DMS114 treated with DMSO at 0.1 percent for 48 hours (cell line): ENCODE measurements around the gene MIF4GD.
A peak's percentile ranks its signal among the peaks of the same experiment; 100 is the strongest.

Experiments used
- DNase-seq: peaks from one replicate; lab custom pipeline; 2025; ENCODE audit not compliant: unreplicated experiment; lab: John Stamatoyannopoulos, UW

The MIF4GD gene

GRCh38 chr17:75238684-75239191, 32.3 kb downstream of the MIF4GD start:
- DNase-seq, result peak; percentile 27

GRCh38 chr17:75238020-75238580, 32.9 kb downstream of the MIF4GD start:
- no peak for DNase-seq

GRCh38 chr17:75237100-75238014, 33.7 kb downstream of the MIF4GD start:
- DNase-seq, result no peak

GRCh38 chr17:75232786-75233185, 38.2 kb downstream of the MIF4GD start:
- DNase-seq, result no peak

GRCh38 chr17:75231741-75232464, 39.1 kb downstream of the MIF4GD start:
- no peak for DNase-seq

- no peak for DNase-seq
Measured at GRCh38 chr17:75231071-75231470, 40.0 kb downstream of the MIF4GD start.

GRCh38 chr17:75228847-75229246, 42.2 kb downstream of the MIF4GD start:
- no peak for DNase-seq

GRCh38 chr17:75228305-75228704, 42.7 kb downstream of the MIF4GD start:
- no peak for DNase-seq

GRCh38 chr17:75227729-75228128, 43.3 kb downstream of the MIF4GD start:
- DNase-seq, result no peak

GRCh38 chr17:75225016-75225415, 46.0 kb downstream of the MIF4GD start:
- no peak for DNase-seq

- no peak for DNase-seq
Measured at GRCh38 chr17:75219815-75220214, 51.2 kb downstream of the MIF4GD start.

- no peak for DNase-seq
Measured at GRCh38 chr17:75218131-75218530, 52.9 kb downstream of the MIF4GD start.
